ENCODE results near the gene HSBP1L1. TPM values are rescaled to one million over a fixed set of nuclear protein-coding genes. Genes with fewer than 3 reads are reported as not detected.
"Not testable (repeated sequence)": the region's sequence is repeated elsewhere in the genome, so short reads cannot be mapped to it uniquely, and the experiment has no call there.

The HSBP1L1 gene
- total RNA-seq, 1 donor from 2014 or later: 28.2 TPM

DNA sequence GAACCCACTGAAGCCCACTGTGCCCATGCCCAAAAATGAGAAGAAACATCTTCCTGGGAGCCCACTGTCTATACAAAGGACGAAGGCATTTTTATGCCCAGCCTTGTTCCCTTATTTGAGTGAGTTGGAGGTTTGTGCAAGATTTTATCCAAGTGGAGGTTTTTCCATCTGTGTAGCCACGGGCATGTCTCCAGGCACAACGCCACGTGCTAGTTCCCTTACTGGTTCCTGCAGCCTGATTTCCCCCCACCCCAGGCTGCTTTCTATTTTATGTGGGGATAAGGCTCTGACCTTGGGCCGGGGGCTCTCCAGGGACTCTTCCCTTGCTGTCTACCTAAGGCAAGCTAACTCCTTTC, 46.1 kb downstream of the HSBP1L1 start:
- no peaks in the 10 kb centered on the region for H3K27me3 ChIP-seq (ENCODE audit: control insufficient read depth, insufficient read depth, low read length)
- H3K36me3 ChIP-seq (ENCODE audit: control insufficient read depth, insufficient read depth, low read length): no peaks in the 10 kb centered on the region
- DNase-seq (ENCODE audit: low read depth) (no peak), FAIRE-seq (no peak)
- TF ChIP-seq, protein P1, sequence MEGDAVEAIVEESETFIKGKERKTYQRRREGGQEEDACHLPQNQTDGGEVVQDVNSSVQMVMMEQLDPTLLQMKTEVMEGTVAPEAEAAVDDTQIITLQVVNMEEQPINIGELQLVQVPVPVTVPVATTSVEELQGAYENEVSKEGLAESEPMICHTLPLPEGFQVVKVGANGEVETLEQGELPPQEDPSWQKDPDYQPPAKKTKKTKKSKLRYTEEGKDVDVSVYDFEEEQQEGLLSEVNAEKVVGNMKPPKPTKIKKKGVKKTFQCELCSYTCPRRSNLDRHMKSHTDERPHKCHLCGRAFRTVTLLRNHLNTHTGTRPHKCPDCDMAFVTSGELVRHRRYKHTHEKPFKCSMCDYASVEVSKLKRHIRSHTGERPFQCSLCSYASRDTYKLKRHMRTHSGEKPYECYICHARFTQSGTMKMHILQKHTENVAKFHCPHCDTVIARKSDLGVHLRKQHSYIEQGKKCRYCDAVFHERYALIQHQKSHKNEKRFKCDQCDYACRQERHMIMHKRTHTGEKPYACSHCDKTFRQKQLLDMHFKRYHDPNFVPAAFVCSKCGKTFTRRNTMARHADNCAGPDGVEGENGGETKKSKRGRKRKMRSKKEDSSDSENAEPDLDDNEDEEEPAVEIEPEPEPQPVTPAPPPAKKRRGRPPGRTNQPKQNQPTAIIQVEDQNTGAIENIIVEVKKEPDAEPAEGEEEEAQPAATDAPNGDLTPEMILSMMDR (IDR thresholded peaks at IDR 0.05; ENCODE audit: insufficient read depth, low read length, severe bottlenecking): no peak
- H3K4me3 ChIP-seq (ENCODE audit: low read depth, low read length): no peak overlapping the region

DNA sequence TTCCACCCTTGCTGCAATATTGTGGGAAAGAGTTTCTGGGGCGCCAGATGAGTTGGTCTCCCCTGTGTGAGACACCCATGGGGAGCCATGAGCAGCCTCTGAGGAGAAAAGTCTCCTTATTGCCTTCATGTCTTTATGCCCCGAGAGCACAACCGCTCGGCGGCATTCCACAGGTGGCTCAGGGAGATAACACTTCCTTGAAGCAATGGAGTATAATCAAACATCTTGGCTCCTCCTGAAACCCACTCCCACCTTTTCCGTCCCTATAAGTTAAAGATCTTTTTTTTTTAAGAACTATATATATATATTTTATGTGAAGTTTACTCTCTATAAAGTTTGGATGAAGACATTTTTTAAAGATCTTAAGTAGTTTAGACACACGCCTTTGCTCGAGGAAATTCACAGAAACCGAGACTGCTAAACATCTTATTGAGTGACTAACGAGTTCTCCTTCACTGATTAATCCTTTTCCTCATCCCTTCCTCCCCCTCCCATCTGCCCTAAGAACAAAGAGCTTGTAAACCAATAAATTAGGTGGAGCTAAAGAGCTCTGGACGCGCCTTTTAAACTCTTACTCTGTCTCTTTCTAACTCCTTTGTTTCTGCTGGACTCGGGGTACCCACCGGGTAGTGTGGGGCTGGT, 47.2 kb downstream of the HSBP1L1 start:
- H3K36me3 ChIP-seq (ENCODE audit: control insufficient read depth, insufficient read depth, low read length); H3K27me3 ChIP-seq (ENCODE audit: control insufficient read depth, insufficient read depth, low read length); H3K4me3 ChIP-seq (ENCODE audit: low read depth, low read length); DNase-seq (ENCODE audit: low read depth); FAIRE-seq: not testable (repeated sequence)

DNA sequence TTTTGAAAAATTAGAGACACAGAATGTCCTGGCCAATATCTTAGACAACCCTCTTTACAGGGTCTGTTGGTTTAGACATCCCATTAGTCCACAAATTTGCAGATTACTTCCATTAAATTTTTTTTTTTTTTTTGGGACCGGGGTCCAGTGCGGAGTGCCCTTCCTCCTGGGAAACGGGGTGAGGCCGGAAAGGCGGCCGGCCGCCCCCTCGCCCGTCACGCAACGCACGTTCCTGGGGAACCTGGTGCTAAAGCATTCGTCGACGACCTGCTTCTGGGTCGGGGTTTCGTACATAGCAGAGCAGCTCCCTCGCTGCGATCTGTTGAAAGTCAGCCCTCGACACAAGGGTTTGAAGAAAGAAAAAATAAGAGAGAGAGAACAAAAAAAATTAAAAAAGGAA, 48.3 kb downstream of the HSBP1L1 start:
- H3K27me3 ChIP-seq (ENCODE audit: control insufficient read depth, insufficient read depth, low read length): no peaks in the 10 kb centered on the region
- TF ChIP-seq, protein P1 (IDR thresholded peaks at IDR 0.05; ENCODE audit: insufficient read depth, low read length, severe bottlenecking): no peak
- FAIRE-seq: no peak

More for the DNA sequence above, 48.3 kb downstream of the HSBP1L1 start:
- DNase-seq (ENCODE audit: low read depth): no peak
- Histone ChIP-seq H3K36me3 (ENCODE audit: control insufficient read depth, insufficient read depth, low read length) (no peaks in the 10 kb centered on the region), H3K4me3 (ENCODE audit: low read depth, low read length) (no peak overlapping the region)

Other genes starting within 250 kb of the HSBP1L1 start
- not detected in 2 replicates for gene KCNG2, start 166.7 kb upstream of the HSBP1L1 start, total RNA-seq
- gene SLC66A2, start 13.0 kb upstream of the HSBP1L1 start, total RNA-seq: 60.6 and 69.4 TPM in 2 replicates
- 44.0 and 53.5 TPM in 2 replicates for gene TXNL4A, start 23.9 kb downstream of the HSBP1L1 start, total RNA-seq
- 30.0 and 43.2 TPM in 2 replicates for gene RBFA, start 69.8 kb downstream of the HSBP1L1 start, total RNA-seq
- gene ADNP2, start 144.6 kb downstream of the HSBP1L1 start, total RNA-seq: 19.3 and 21.6 TPM in 2 replicates

All from bronchial epithelial cell (primary cell).